MM.1S (cell line): ENCODE data around the gene DDTL.
"Not testable (repeated sequence)": the region's sequence is repeated elsewhere in the genome, so short reads cannot be mapped to it uniquely, and the experiment has no call there.

Source experiments
- CTCF ChIP-seq: fragments of 300-600 bp; sonication (generic); IDR thresholded peaks from 2 replicates; pipeline ENCODE4 v1.5.1; 2016; ENCODE audit warnings: antibody characterized with exemption, low read length, mixed read lengths
- EZH2 ChIP-seq: fragments of 300-600 bp; sonication (generic); optimal IDR thresholded peaks from 2 replicates; pipeline ENCODE3; 2017; ENCODE audit warnings: low read depth, mild to moderate bottlenecking, antibody characterized with exemption, low read length, mixed read lengths
- EZH2phosphoT487 ChIP-seq: fragments of 300-600 bp; sonication (generic); IDR thresholded peaks from 2 replicates; pipeline ENCODE4 v1.6.1; 2018; ENCODE audit warnings: antibody characterized with exemption, low read length

GRCh38 chr22:23986538-23987178 lies 20.0 kb downstream of the DDTL start:
- TF ChIP-seq EZH2, CTCF, EZH2phosphoT487: not testable (repeated sequence)
